GM21825 (cell line): ENCODE measurements around the gene MAP4K4.

ENCODE experiments used
- ATAC-seq: cut with Tn5 transposase; IDR thresholded peaks from one replicate; pipeline ENCODE4 v1.9.1; 2021; ENCODE audit warnings: mild to moderate bottlenecking, moderate library complexity; ENCODE audit not compliant: unreplicated experiment

The MAP4K4 gene

DNA sequence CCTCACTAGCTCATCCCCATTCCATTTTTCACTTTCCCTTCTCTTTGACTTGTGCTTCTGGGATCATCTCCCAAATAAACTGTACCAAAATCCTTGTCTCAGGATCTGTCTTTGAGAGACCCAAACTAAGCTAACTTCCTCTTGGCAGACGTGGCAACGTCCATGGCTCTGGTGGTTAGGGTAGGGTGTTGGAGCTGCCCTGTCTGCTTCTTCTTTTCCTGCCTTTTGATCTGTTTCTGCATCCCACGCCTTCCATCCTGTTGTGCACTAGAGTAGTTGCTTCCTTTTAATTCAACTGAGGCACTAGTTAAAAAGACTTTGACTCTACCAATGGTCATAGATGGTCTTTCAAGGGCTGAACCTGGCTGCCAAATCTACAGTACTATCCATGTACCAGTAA is 5.5 kb upstream of the MAP4K4 start:
- ATAC-seq, result no peak

DNA sequence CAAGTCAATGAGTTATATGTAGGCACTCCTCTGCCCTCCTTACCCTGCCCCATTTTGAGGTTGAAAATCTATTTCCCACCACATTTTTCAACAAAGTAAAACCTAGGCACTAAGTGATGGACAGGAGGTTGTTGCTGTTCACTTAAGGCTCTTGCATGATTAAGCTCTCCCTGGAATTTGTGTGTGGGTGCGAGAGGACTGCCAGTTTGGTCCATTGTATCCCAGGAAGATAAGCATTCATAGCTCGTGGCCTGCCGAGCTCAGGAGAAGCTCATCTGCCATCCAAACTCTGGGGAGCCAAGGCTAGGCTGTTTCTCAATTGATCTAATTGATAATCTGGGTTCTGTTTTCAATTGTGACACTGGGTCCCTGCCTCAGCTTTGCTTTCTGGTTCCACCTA is 4.7 kb upstream of the MAP4K4 start:
- no peak for ATAC-seq

DNA sequence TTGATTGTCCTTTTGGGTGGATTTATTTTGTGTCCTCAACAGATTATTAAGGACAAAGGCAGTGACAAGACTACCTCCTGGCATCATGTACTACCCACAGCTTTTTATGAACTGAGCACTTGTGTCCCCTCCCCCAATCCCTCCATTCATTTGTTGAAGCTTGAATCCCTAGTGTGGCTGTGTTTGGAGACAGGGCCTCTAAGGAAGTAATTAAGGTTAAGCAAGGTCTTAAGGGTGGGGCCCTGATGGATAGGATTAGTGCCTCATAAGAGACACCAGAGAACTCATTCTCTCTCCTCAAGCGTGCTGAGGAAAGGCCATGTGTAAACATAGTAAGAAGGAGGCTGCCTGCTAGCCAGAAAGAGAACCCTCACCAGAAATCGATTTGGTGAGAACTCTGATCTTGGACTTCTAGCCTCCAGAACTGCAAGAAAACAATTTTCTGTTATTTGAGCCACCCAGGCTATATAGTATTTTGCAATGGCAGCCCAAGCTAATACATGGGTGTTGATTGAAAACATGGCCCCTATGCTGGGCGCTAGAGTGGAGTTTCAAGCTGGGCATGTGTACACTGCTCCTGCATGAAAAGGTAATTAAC is 3.4 kb upstream of the MAP4K4 start:
- no peak for ATAC-seq

- no peak for ATAC-seq
Measured at GRCh38 chr2:101696272-101697123, 1.0 kb upstream of the MAP4K4 start.

- ATAC-seq, result no peak
Measured at GRCh38 chr2:101698014-101698843, 722 bp downstream of the MAP4K4 start.

GRCh38 chr2:101698844-101699754 is 1.6 kb downstream of the MAP4K4 start:
- ATAC-seq, result no peak

DNA sequence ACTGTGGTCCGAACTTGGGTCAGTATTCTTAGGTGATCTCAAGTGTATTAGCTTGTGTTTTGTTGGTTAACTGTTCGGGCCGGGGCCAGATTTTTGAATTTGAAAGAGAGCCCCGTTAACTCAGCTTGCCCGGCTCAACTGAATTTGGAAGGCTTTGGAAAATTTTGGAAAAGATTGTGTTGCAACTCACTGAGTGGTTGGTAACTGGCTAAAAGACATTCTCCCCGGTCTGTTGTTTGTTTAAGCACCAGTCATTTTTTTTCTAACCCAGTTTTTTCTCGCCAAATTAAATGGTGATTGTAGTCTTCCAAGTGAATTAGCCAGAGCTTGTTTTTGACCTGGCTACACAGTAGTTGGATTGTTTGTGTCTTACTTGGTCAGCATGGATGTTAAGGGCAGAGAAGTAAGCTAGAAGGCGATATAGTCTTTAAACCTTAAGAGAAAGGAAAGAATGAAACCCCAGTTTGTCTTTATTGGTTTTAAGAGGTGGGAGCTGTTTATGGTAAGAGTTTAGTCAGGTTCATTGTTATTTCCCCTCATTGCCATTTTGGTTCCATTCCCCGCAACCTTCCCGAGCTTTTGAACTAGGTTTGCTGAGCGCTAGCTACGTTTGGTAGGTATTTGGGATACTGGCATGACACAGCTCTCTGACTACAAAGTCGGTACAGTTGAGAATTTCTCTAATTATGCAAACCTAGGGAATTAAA is 2.4 kb downstream of the MAP4K4 start:
- no peak for ATAC-seq

GRCh38 chr2:101704046-101704466 is 6.5 kb downstream of the MAP4K4 start:
- ATAC-seq, result no peak

GRCh38 chr2:101704816-101705578 is 7.5 kb downstream of the MAP4K4 start:
- no peak for ATAC-seq

GRCh38 chr2:101706121-101706818 is 8.8 kb downstream of the MAP4K4 start:
- ATAC-seq, result no peak

- ATAC-seq, result peak; percentile 53
Measured at GRCh38 chr2:101706819-101707177, 9.3 kb downstream of the MAP4K4 start.

DNA sequence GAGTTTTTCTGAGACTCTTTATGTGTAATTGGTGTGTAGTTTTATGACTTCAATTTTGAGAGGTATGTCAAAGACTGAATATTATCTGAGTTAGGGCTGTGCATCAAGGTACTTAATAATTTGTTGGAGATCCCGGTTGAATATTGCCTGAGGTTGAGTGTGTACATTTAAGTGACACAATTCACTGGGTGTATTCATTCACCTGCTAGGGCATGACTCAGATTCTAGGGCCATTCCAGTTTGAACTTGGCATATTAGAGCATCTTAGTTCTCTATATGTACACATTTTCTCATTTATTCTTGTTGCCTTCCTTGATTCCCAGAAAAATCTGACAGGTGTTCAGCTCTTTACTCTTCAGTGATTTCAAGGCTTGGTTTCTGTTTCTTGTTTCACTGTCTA is 12.5 kb downstream of the MAP4K4 start:
- ATAC-seq, result no peak

- ATAC-seq, result no peak
Measured at GRCh38 chr2:101710471-101711318, 13.2 kb downstream of the MAP4K4 start.

DNA sequence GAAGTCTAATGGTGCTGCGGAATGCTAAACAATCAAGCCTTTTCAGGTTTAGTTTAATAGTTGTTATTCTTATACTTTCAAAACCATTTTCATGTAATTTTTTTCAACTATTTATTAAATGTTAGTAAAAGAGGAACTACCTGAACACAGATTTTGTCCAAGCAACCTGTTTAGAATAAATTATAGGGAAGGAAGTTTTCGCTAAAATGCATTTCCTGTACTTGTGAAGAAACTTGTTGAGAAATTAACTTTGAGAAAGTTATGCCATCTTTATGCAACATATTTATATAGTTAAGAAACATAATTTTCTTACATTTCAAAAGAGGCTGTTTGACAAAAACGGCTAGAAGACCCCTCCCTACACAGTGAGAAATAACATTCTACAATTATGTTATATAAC is 16.6 kb downstream of the MAP4K4 start:
- no peak for ATAC-seq

- ATAC-seq, result peak; percentile 81
Measured at GRCh38 chr2:101717071-101717845, 19.8 kb downstream of the MAP4K4 start.

DNA sequence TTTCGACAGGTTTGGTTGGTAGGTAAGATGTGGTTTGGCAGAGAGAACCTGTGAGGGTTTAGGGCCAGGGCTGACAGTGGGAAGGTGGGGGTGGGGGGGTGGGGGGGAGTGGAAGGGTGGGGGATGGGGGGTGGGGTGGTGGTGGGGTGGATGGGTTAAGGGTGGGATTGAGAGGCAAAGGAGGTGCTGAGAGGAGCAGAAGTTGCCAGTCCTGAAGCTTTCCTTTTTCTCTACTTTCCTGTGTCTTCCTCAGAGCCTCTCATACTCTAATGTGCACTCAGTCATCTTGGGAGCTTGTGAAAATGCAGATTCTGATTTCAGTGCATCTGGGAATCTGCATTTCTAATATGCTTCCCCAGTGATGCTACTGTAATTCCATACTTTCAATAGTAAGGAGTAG is 21.0 kb downstream of the MAP4K4 start:
- no peak for ATAC-seq

DNA sequence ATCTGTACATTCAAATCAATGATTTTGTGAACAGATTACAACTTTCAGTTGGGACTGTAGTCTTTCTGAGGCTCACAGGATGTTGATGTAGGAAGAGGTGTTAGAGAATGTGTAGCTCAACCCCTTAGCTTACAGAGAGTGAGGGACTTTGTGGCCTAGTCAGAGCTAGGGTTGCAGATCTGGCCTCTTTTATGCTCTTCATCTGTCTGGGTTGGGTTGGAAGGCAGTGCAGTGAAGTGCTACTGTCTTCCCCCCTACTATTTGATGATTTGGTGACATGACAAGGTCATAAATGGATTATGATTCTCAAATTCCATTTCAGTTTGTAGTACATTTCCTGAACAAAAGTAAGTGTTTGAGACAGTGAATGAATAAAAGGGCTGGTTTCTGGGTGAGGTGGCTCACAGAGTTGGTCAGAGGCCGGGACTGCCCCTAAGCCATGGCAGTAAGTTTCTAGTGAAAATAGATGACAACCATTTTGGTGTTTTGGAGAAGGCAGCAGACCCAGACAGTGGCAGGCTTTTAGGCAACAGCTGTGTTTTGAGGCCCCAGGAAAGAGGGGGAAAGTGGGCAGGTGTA is 21.6 kb downstream of the MAP4K4 start:
- peak; percentile 40 for ATAC-seq
